Measurements from ENCODE around the gene FADS2. TPM values are rescaled to one million over a fixed set of nuclear protein-coding genes. Genes with fewer than 3 reads are reported as not detected.

FADS2 gene
- total RNA-seq = 100 to 1,000 TPM in 1 of 2 donors, 10 to 100 TPM in 1; 60.3 to 123 TPM
- long read RNA-seq, donor 1, full-length matches to known transcripts = 29 of 91 reads
- long read RNA-seq, donor 1, partial matches to known transcripts = 53 of 91 reads
- long read RNA-seq, donor 1, other reads (novel, unspliced or antisense) = 9 of 91 reads
- long read RNA-seq, donor 2, full-length matches to known transcripts = 13 of 55 reads
- long read RNA-seq, donor 2, partial matches to known transcripts = 33 of 55 reads
- long read RNA-seq, donor 2, other reads (novel, unspliced or antisense) = 9 of 55 reads

DNA sequence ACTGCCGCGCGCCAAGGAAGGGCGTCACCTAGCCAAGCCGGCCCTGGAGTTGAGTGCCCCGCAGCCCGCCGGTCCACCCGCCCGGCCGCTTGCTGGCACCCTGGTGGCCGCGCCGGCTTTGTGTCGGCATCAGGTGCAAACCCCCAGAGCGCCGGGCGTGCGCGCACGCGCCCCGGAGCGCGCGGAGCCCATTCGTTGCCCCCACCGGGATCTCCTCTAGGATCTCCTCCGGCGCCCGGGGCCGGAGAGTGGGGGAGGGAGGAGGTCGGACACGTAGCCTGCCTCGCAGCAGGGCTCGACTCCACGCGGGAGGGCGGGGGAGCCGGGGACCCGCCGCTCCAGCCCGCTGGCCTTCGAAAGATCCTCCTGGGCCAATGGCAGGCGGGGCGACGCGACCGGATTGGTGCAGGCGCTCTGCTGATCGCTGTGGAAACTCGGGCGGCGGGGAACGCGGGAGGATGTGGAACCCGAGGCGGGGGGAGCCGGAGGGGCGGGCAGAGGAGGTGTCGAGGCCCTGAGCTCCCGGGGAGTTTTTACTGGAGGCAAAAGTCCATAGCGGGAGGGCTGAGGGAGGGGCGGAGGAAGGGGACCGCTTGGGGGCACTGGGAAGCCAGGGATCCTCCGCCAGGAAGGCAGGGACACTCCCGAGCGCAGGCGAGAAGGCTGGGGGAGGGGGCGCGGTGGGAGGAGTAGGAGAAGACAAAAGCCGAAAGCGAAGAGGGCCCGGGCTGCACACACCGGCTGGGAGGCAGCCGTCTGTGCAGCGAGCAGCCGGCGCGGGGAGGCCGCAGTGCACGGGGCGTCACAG lies at the start of gene FADS2:
Gene FADS2 (plus strand): TSS at position 730 of the 808 bp plus-strand sequence. CDS start 91 bp downstream, outside the sequence.
- peak; percentile 99 for DNase-seq (ENCODE audit: low spot score)
- intact Hi-C loops (cut with DNase I) = no loop called here

DNA sequence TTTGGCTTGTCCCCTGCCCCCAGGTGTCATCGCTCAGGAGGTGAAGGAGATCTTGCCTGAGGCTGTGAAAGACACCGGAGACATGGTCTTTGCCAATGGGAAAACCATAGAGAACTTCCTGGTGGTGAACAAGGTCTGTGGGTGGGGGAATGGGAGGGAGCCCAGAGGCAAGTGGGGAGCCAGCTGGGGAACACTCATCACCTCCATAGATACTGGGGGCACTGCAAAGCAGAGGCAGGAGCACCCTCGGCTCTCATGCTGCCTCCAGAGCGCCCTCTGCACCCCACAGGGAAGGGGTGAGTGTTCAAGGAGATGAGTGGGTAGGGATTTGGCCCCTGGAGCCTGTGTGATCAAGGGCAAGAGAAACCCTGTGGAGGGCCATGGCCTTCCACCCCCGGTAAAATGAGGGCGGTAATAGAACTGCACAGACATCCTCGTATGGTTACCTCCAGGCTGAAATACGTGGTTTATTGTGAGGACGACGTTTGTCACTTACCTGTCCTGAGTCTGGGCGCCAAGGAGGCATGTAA lies 49.7 kb upstream of the FADS2 start:
- intact Hi-C loops (cut with DNase I) = no loop called here
- no peak for DNase-seq (ENCODE audit: low spot score)

DNA sequence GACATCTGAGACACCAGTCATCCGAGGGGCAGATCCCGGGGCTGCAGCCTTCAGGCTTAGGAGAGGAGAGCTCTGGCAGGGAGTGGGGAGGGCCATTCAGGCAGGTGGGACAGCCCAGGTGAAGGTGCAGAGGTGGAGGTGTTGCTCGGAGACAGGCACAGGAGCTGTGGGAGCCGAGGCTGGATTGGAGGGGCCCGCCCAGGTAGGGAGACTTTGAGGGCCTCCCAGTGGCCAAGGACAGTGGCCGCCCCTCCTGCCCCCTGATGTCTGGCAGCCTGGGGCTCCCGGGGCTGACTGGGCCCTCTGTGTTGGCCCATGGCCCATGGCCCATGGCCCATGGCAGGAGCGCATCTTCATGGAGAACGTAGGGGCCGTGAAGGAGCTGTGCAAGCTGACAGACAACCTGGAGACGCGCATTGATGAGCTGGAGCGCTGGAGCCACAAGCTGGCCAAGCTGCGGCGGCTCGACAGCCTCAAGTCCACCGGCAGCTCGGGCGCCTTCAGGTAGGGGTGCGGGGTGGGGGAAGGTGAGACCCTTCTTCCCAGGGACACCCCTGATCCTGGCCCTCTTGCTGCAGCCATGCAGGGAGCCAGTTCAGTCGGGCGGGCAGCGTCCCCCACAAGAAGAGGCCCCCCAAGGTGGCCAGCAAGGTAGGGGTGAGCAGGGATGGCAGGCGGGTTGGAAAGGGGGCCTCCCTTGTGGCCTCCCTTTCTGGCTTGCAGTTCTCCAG lies 49.0 kb upstream of the FADS2 start:
- intact Hi-C loops (cut with DNase I) = no loop called here
- DNase-seq (ENCODE audit: low spot score) = no peak

GRCh38 chr11:61779666-61780525 lies 48.2 kb upstream of the FADS2 start:
- intact Hi-C loops (cut with DNase I) = no loop called here
- DNase-seq (ENCODE audit: low spot score) = no peak

- intact Hi-C loops (cut with DNase I) = no loop called here
- DNase-seq (ENCODE audit: low spot score) = no peak
Observed at GRCh38 chr11:61780581-61781162, 47.4 kb upstream of the FADS2 start.

- no peak for DNase-seq (ENCODE audit: low spot score)
- intact Hi-C loops (cut with DNase I) = no loop called here
Observed at GRCh38 chr11:61781585-61781984, 46.5 kb upstream of the FADS2 start.

DNA sequence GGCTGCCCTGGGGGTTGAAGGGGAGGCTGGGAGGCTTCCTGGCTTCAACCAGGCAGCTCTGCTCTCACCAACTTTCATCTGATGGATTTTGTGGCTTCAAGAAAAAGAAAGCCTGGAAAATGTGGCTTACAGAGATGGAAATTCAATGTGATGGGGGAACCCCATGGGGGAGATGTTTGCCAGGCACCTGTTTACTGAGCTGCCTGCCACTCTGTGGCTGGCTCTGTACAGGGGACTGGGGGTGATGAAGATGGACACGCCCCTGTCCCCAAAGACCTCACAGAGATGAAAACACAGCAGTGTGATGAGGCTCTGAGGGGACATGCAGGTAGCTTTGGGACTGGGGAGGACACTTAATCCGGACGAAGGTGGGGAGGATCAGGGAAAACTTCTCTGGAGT lies 45.8 kb upstream of the FADS2 start:
- DNase-seq (ENCODE audit: low spot score) = no peak
- intact Hi-C loops (cut with DNase I) = loop anchor here in 1 of 2 donors (1.0 kb wide), 1 partner anchor 26 kb away; no protein-coding TSS in a partner anchor

DNA sequence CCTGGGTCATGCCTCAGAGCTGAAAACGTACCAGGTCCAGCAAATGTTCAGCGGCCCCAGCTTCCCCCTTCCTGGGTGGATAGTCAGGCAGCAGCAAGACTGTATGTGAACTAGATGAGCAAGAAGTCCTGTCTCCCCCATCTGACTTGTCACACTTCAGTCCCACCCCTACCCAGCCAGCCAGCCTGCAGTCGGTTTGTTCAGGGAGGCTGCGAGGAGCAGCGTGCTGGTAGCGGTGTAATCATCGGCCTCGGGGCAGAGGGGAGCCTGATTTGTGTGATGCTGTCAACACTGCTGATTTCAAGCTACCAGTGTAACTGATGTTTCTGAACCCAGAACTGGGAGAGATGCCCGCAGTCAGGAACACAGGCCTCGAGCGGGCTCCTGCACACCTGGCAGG lies 45.3 kb upstream of the FADS2 start:
- intact Hi-C loops (cut with DNase I) = loop anchor here in 1 of 2 donors (1.0 kb wide), 1 partner anchor 27 kb away; no protein-coding TSS in a partner anchor
- DNase-seq (ENCODE audit: low spot score) = no peak

DNA sequence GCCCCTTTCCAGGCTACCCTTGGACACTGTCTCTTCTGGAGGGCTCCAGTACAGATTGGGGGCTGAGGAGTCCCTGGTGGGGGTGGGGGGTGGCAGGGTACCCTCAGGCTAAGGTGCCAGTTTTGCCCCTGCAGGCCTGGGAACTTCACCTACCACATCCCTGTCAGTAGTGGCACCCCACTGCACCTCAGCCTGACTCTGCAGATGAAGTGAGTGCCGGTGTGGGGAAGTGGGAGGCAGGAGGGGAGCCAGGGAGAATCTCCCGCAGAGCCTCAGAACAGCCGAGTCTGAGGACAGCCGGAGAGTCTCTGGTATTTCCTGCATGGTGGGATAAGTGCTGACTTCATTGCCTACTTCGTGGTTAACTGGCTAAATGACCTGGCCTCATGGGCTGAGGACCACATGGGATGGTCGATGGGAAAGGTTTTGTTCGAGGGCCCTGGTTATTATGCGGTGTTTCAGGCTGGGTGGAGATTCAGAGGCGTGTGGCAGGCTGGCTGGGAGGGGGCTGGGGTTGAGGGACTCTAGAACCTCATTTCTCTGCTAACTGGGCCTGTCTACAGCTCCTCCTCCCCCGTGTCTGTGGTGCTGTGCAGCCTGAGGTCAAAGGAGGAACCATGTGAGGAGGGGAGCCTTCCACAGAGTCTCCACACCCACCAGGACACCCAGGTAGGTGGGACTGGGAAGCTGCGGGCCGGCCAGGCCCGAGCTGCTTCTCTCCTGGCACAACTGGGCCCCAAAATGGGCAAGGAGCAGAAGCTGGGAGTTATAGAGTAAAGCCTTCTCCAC lies 44.2 kb upstream of the FADS2 start:
- no peak for DNase-seq (ENCODE audit: low spot score)
- intact Hi-C loops (cut with DNase I) = no loop called here

DNA sequence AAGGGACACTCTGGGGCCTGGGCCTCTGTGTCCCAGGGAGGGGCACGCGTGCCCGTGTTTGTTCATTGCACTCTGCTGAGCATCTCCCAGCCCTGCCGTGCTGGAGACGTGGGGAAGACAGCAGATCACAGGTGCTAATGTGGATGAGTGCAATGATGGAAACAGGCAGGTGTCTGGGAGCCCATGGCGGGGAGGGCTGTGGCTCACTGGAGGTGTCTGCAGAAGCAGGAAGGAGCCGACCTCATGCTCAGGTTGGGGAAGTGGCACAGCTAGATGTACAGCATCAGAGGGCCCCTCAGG lies 43.6 kb upstream of the FADS2 start:
- intact Hi-C loops (cut with DNase I) = no loop called here
- no peak for DNase-seq (ENCODE audit: low spot score)

DNA sequence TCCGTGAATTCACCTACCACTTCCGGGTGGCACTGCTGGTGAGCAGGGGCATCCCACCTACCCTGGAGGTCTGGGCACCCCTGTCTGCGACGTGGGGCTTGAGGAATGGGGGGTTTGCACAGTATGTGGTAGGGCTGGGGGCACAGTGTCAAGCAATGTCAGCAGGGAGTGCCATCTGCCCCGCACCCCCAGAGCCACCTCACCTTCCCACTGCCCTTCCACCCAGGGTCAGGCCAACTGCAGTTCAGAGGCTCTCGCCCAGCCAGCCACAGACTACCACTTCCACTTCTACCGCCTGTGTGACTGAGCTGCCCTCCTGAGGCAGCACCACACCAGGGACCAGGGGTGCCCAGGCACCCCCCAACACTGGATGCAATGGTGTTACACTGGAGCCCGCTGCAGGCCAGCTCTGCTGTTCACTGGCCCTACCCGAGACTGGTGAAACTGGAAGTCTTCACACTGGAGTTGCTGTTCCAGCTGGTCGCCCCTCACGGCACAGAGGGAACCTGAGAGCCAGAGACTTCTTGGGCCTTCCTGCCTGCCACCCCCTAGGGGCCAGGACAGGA lies 42.2 kb upstream of the FADS2 start:
- DNase-seq (ENCODE audit: low spot score) = no peak
- intact Hi-C loops (cut with DNase I) = no loop called here

- DNase-seq (ENCODE audit: low spot score) = no peak
- intact Hi-C loops (cut with DNase I) = no loop called here
Observed at GRCh38 chr11:61787928-61788491, 40.1 kb upstream of the FADS2 start.

- peak; percentile 90 for DNase-seq (ENCODE audit: low spot score)
- intact Hi-C loops (cut with DNase I) = loop anchor here (5.0 to 10.0 kb wide), 3 partner anchors 163 to 315 kb away; partner anchors contain the start of gene BEST1 (in 1 of the 2)
Observed at GRCh38 chr11:61791737-61792309, 36.3 kb upstream of the FADS2 start.

DNA sequence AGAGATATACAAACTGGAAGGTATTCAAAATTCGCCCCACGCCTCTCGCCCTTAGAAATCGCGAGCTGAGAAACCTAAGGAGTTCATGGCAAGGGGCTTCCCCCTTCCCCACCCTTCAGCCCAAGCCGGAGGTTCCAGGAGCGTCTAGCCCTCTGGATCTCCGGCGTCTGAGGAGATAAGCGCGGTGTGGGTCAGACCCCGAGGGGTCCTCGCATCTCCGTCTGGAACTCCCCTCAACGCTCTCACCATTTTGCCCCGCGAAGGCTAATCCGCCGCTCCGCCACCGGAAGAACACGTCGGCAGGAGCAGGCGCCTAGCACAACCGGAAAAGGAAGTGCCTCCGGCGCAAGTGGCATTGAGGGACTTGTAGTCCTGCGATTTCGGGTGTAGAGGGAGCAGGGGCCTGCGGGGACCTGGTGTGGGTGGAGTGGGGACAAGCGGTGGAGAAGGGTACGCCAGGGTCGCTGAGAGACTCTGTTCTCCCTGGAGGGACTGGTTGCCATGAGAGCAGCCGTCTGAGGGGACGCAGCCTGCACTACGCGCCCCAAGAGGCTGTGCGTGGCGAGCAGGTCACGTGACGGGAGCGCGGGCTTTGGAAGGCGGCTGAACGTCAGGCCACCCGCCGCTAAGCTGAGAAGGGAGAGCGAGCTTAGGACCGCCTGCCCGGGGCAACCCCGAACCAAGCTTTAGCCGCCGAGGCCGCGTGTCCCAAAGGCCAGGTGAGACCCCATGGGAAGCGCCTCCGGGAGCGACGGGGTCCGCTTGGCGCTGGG lies 35.6 kb upstream of the FADS2 start, which contains the start of the genes FEN1 and TMEM258:
Gene FEN1 (plus strand): TSS at position 602 of the 773 bp plus-strand sequence. CDS start 2,451 bp downstream, outside the sequence.
Gene TMEM258 (minus strand): TSS at position 290 of the 773 bp plus-strand sequence. CDS start 41 bp downstream, at position 249.
- intact Hi-C loops (cut with DNase I) = loop anchor here (5.0 to 10.0 kb wide), 3 partner anchors 162 to 315 kb away; partner anchors contain the start of gene BEST1 (in 1 of the 2)
- peak; percentile 97 for DNase-seq (ENCODE audit: low spot score)

DNA sequence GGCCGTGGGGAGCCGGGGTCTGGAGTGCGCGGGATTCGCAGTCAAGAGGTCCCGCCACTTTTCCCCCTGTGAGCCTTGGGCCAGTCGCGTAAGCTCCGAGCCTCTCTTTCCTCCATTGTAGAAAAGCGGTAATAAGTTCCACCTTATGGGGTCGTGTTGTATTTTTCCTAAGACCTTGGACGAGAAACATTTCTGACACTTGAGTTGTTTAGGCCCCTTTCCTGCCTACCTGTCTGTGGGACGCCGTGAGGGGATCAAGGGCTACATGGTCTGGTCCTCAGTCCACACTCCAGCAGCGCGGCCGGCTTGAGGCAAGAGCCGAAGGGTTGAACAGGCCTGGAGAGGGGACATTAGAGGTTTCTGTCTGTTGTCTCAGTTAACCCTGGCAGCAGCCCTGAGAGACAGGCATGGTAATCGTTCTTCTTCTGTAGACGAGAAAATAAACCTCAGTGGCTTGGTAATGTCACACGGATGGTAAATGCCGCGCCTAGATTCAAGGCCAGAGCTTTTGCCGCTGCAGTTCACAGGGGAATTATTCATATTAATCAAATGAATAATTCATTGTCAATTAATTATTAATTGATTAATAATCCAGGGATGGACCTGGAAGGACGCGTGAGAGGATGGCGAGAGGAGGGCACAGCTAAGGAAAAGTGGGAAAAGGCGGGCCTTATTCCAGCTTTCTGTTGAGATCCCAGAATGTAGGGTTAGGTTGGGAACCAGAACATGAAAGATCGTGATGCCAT lies 34.8 kb upstream of the FADS2 start:
- no peak for DNase-seq (ENCODE audit: low spot score)
- intact Hi-C loops (cut with DNase I) = loop anchor here (5.0 to 10.0 kb wide), 3 partner anchors 162 to 314 kb away; partner anchors contain the start of gene BEST1 (in 1 of the 2)
